ENCODE data around the gene CXCR4.

GRCh38 chr2:136129601-136130000 lies 11.7 kb upstream of the CXCR4 start:
- TF ChIP-seq EZH2phosphoT487 (IDR thresholded peaks at IDR 0.05; ENCODE audit: insufficient read depth, low read depth) (no peak), EZH2 (IDR thresholded peaks at IDR 0.05; ENCODE audit: insufficient read depth, poor library complexity, severe bottlenecking) (no peak)
